CD14-positive monocyte (primary cell): ENCODE data around the gene PCDHB2. TPM values are rescaled to one million over a fixed set of nuclear protein-coding genes. Genes with fewer than 3 reads are reported as not detected.
"Not testable (repeated sequence)": the region's sequence is repeated elsewhere in the genome, so short reads cannot be mapped to it uniquely, and the experiment has no call there.

Experiments
- DNase-seq, 3 donors: peaks; one replicate each; pipeline ENCODE4 v3.0.0-alpha.2; 2011 to 2022
- H2AFZ ChIP-seq: 2 replicates; pipeline ENCODE4 v1.6.0; 2012; ENCODE audit warnings: mild to moderate bottlenecking, low read depth, low read length, inconsistent platforms; ENCODE audit not compliant: insufficient read depth, poor library complexity, severe bottlenecking
- H3K27ac ChIP-seq, 2 donors: 1 replicate in 1 of 2; 2 replicates in 1 of 2; pipeline ENCODE4 v1.5.1; 2012 to 2013; ENCODE audit warnings: low read length in 2 of 2, control low read depth in 1 of 2, inconsistent platforms in 1 of 2, low read depth in 1 of 2, mild to moderate bottlenecking in 1 of 2
- H3K27me3 ChIP-seq, 2 donors: one replicate each; pipeline versions ENCODE4 v1.6.0 to v1.6.1; 2011 to 2013; ENCODE audit warnings: low read length in 2 of 2; ENCODE audit not compliant: control insufficient read depth in 2 of 2, insufficient read depth in 2 of 2
- H3K36me3 ChIP-seq, 2 donors: replicated peaks in 1 of 2; 1 replicate in 1 of 2; 2 replicates in 1 of 2; pipeline versions ENCODE4 v1.5.1 to v1.6.1; 2012 to 2013; ENCODE audit warnings: low read length in 2 of 2, control low read depth in 1 of 2, inconsistent platforms in 1 of 2, mild to moderate bottlenecking in 1 of 2; ENCODE audit not compliant: insufficient read depth in 2 of 2, control insufficient read depth in 1 of 2
- H3K4me1 ChIP-seq, 2 donors: 1 replicate in 1 of 2; 2 replicates in 1 of 2; pipeline versions ENCODE4 v1.5.1 to v1.6.1; 2012 to 2013; ENCODE audit warnings: low read length in 2 of 2, control low read depth in 1 of 2, inconsistent platforms in 1 of 2, mild to moderate bottlenecking in 1 of 2, moderate library complexity in 1 of 2; ENCODE audit not compliant: insufficient read depth in 2 of 2, control insufficient read depth in 1 of 2
- H3K4me2 ChIP-seq: replicated peaks from 2 replicates; pipeline ENCODE3; 2012; ENCODE audit warnings: low read length, moderate library complexity, mild to moderate bottlenecking; ENCODE audit not compliant: poor library complexity, severe bottlenecking; ENCODE audit errors: extremely low read depth
- H3K4me3 ChIP-seq, 3 experiments: fragments of 200-600 bp in 1 of 3; sonication (generic) in 1 of 3; replicated peaks in 1 of 3; 1 replicate in 2 of 3; 2 replicates in 1 of 3; pipeline ENCODE4 v1.5.1; 2011 to 2013; ENCODE audit warnings: low read length in 3 of 3, mild to moderate bottlenecking in 3 of 3, control low read depth in 2 of 3, low read depth in 2 of 3, inconsistent platforms in 1 of 3, moderate library complexity in 1 of 3
- H3K79me2 ChIP-seq: 2 replicates; pipeline ENCODE4 v1.6.0; 2012; ENCODE audit warnings: mild to moderate bottlenecking, control low read depth, inconsistent platforms, low read length, moderate library complexity; ENCODE audit not compliant: insufficient read depth
- H3K9ac ChIP-seq: 2 replicates; pipeline ENCODE4 v1.6.0; 2017; ENCODE audit warnings: low read length, mild to moderate bottlenecking; ENCODE audit not compliant: insufficient read depth, poor library complexity, severe bottlenecking
- H3K9me3 ChIP-seq, 2 donors: replicated peaks in 1 of 2; 1 replicate in 1 of 2; 2 replicates in 1 of 2; pipeline versions ENCODE4 v1.5.1 to v1.6.1; 2012 to 2013; ENCODE audit warnings: low read length in 2 of 2, control low read depth in 1 of 2; ENCODE audit not compliant: control insufficient read depth in 1 of 2, insufficient read depth in 1 of 2
- H4K20me1 ChIP-seq: 2 replicates; pipeline ENCODE4 v1.6.0; 2012; ENCODE audit warnings: mild to moderate bottlenecking, low read length, control low read depth, moderate library complexity; ENCODE audit not compliant: insufficient read depth
- H3K27ac Mint-ChIP-seq, 7 donors: one replicate each; pipeline ENCODE4 v1.8.0; 2020; ENCODE audit warnings: mild to moderate bottlenecking in 7 of 7, mixed read lengths in 7 of 7, moderate library complexity in 6 of 7, inconsistent platforms in 2 of 7
- H3K27me3 Mint-ChIP-seq, 3 donors: one replicate each; pipeline ENCODE4 v1.8.0; 2021 to 2022; ENCODE audit warnings: low read depth in 3 of 3, mild to moderate bottlenecking in 3 of 3, mixed read lengths in 3 of 3, moderate library complexity in 3 of 3, inconsistent platforms in 1 of 3
- H3K36me3 Mint-ChIP-seq, 2 donors: one replicate each; pipeline ENCODE4 v1.8.0; 2020; ENCODE audit warnings: mixed read lengths in 2 of 2, inconsistent platforms in 1 of 2, mild to moderate bottlenecking in 1 of 2
- H3K4me1 Mint-ChIP-seq: one replicate; pipeline ENCODE4 v1.8.0; 2020; ENCODE audit warnings: mild to moderate bottlenecking, mixed read lengths
- H3K4me3 Mint-ChIP-seq, 2 donors: one replicate each; pipeline ENCODE4 v1.8.0; 2020; ENCODE audit warnings: mild to moderate bottlenecking in 2 of 2, mixed read lengths in 2 of 2, moderate library complexity in 1 of 2
- H3K9me3 Mint-ChIP-seq, 7 donors: one replicate each; pipeline ENCODE4 v1.8.0; 2020 to 2022; ENCODE audit warnings: mixed read lengths in 7 of 7, mild to moderate bottlenecking in 6 of 7, moderate library complexity in 6 of 7, inconsistent platforms in 2 of 7
- CTCF ChIP-seq: fragments of 200-600 bp; IDR thresholded peaks from one replicate; pipeline ENCODE4 v1.8.0; 2022; ENCODE audit warnings: antibody characterized with exemption, mild to moderate bottlenecking
- WGBS: methylation state at CpG from one replicate; pipeline ENCODE4 v1.1.5; 2013; ENCODE audit warnings: missing lambda C conversion rate; ENCODE audit not compliant: insufficient coverage; 5-methylcytosine and 5-hydroxymethylcytosine counted together
- intact Hi-C, 2 donors: fragments of 100-400 bp; cut with micrococcal nuclease; formaldehyde crosslinking; loops; one replicate each; pipeline versions ENCODE4 v1.15.0 to v1.15.1; 2023
- polyA plus RNA-seq, 3 donors: library from polyadenylated mRNA; depleted of rRNA in 1 of 3; unstranded in 2 of 3; stranded (reverse) in 1 of 3; fragments of 300-500 nt in 2 of 3; fragments of >200 nt in 1 of 3; fragmentation: Illumina TruSeq in 2 of 3; gene quantifications; 1 replicate in 2 of 3; 2 replicates in 1 of 3; pipeline ENCODE4 v1.2.3, GENCODE V29; 2012 to 2021

PCDHB2 gene
- polyA plus RNA-seq, 3 donors: not detected

GRCh38 chr5:141100243-141100805 is 5.9 kb downstream of the PCDHB2 start, which contains the start of gene PCDHB3:
Gene PCDHB3, plus strand, starts transcription at chr5:141100473. Its CDS starts 177 bp downstream, at chr5:141100650.
- Mint-ChIP-seq H3K4me1 (no peaks in the 10 kb centered on the region), H3K9me3 (peaks cover 18 to 47% (median 43%) of the 10 kb centered on the region in 7 donors), H3K36me3 (peaks cover 0 to 2% of the 10 kb centered on the region in 2 donors), H3K27me3 (peaks cover 8 to 29% (median 18%) of the 10 kb centered on the region in 3 donors), H3K27ac (no peak within 1 kb of the TSS), H3K4me3 (no peak within 1 kb of the TSS)
- Histone ChIP-seq H2AFZ (no peak within 1 kb of the TSS), H3K36me3 (no peaks in the 10 kb centered on the region), H3K4me2 (no peak within 1 kb of the TSS), H4K20me1 (no peaks in the 10 kb centered on the region), H3K4me1 (no peaks in the 10 kb centered on the region), H3K79me2 (no peaks in the 10 kb centered on the region), H3K4me3 (no peak within 1 kb of the TSS), H3K27me3 (peaks cover 0 to 14% of the 10 kb centered on the region in 2 donors), H3K27ac (no peak within 1 kb of the TSS), H3K9me3 (peaks cover 25 to 38% of the 10 kb centered on the region in 2 donors), H3K9ac (no peak within 1 kb of the TSS)
- intact Hi-C loops: no loop called here
- 19% methylated on average over 16 of the region's 19 CpGs for WGBS
- TF ChIP-seq CTCF: no peak
- DNase-seq: no peak

GRCh38 chr5:141101059-141101458 is 6.6 kb downstream of the PCDHB2 start:
- no peaks in the 10 kb centered on the region for H3K4me1 Mint-ChIP-seq
- Histone ChIP-seq H3K79me2 (no peaks in the 10 kb centered on the region), H3K36me3 (no peaks in the 10 kb centered on the region), H3K4me3 (no peak overlapping the region), H4K20me1 (no peaks in the 10 kb centered on the region), H3K9me3 (peaks cover 23 to 31% of the 10 kb centered on the region in 2 donors), H3K9ac (no peak overlapping the region), H3K4me2 (no peak overlapping the region), H3K27ac (no peak overlapping the region), H2AFZ (no peak overlapping the region), H3K4me1 (no peaks in the 10 kb centered on the region), H3K27me3 (peaks cover 0 to 12% of the 10 kb centered on the region in 2 donors)
- peaks cover 6 to 24% (median 13%) of the 10 kb centered on the region in 3 donors for H3K27me3 Mint-ChIP-seq
- peaks cover 13 to 40% (median 37%) of the 10 kb centered on the region in 7 donors for H3K9me3 Mint-ChIP-seq
- 44% methylated on average over 20 of the region's 20 CpGs for WGBS
- no peak overlapping the region for H3K4me3 Mint-ChIP-seq
- H3K36me3 Mint-ChIP-seq: no peaks in the 10 kb centered on the region
- intact Hi-C loops: no loop called here
- no peak for DNase-seq
- no peak for TF ChIP-seq CTCF
- no peak overlapping the region for H3K27ac Mint-ChIP-seq

- H3K27ac Mint-ChIP-seq, H4K20me1 ChIP-seq, H3K9ac ChIP-seq, H3K4me3 Mint-ChIP-seq, H2AFZ ChIP-seq, H3K27ac ChIP-seq, H3K4me1 Mint-ChIP-seq, H3K4me2 ChIP-seq, intact Hi-C loops, DNase-seq, H3K79me2 ChIP-seq, H3K4me1 ChIP-seq, H3K36me3 ChIP-seq, H3K4me3 ChIP-seq, H3K36me3 Mint-ChIP-seq: not testable (repeated sequence)
- 41% methylated on average over 28 of the region's 39 CpGs for WGBS
- peaks cover 23 to 31% of the 10 kb centered on the region in 2 donors for H3K9me3 ChIP-seq
- H3K27me3 ChIP-seq: peaks cover 0 to 12% of the 10 kb centered on the region in 2 donors
- H3K9me3 Mint-ChIP-seq: peaks cover 11 to 37% (median 30%) of the 10 kb centered on the region in 7 donors
- peaks cover 6 to 15% (median 12%) of the 10 kb centered on the region in 3 donors for H3K27me3 Mint-ChIP-seq
These were observed 7.7 kb downstream of the PCDHB2 start for GRCh38 chr5:141102070-141102469.
